Gastroesophageal sphincter (tissue), 4 donors: ENCODE data around the gene CGGBP1. TPM values are rescaled to one million over a fixed set of nuclear protein-coding genes. Genes with fewer than 3 reads are reported as not detected.

ENCODE experiments used
- ATAC-seq: fragments of 150-250 bp; one replicate; pipeline ENCODE4 v1.9.1; 2016; ENCODE audit warnings: mild to moderate bottlenecking, moderate library complexity
- H3K27ac ChIP-seq, 4 donors: fragments of 200-600 bp; sonication (generic) in 3 of 4; 1 replicate in 3 of 4; 2 replicates in 1 of 4; pipeline ENCODE4 v1.5.1; 2016 to 2019
- H3K27me3 ChIP-seq: fragments of 200-600 bp; sonication (generic); one replicate; pipeline ENCODE4 v1.5.1; 2019
- H3K36me3 ChIP-seq, 2 donors: fragments of 200-600 bp; sonication (generic); one replicate each; pipeline ENCODE4 v1.5.1; 2019; ENCODE audit warnings: control low read depth in 1 of 2
- H3K4me1 ChIP-seq, 3 donors: fragments of 200-600 bp; sonication (generic); 1 replicate in 2 of 3; 2 replicates in 1 of 3; pipeline ENCODE4 v1.5.1; 2016 to 2019; ENCODE audit warnings: control low read depth in 2 of 3
- H3K4me3 ChIP-seq, 2 donors: fragments of 200-600 bp; sonication (generic); one replicate each; pipeline ENCODE4 v1.5.1; 2019; ENCODE audit warnings: mild to moderate bottlenecking in 1 of 2, moderate library complexity in 1 of 2
- H3K9me3 ChIP-seq, 3 donors: fragments of 200-600 bp; sonication (generic); one replicate each; pipeline ENCODE4 v1.5.1; 2017 to 2019; ENCODE audit warnings: control low read depth in 2 of 3
- CTCF ChIP-seq, 4 experiments: fragments of 200-600 bp in 2 of 4; fragments of 450-650 bp in 2 of 4; sonication (generic) in 1 of 4; IDR thresholded peaks; one replicate each; pipeline ENCODE4 v1.5.1; 2017 to 2019; ENCODE audit warnings: antibody characterized with exemption in 4 of 4, mild to moderate bottlenecking in 2 of 4, moderate library complexity in 2 of 4
- EP300 ChIP-seq: sonication (generic); formaldehyde crosslinking; IDR thresholded peaks from one replicate; pipeline ENCODE4 v1.6.1; 2017; ENCODE audit warnings: antibody characterized with exemption, mild to moderate bottlenecking
- POLR2A ChIP-seq, 2 donors: fragments of 450-650 bp; IDR thresholded peaks; one replicate each; pipeline ENCODE4 v1.6.1; 2017; ENCODE audit warnings: antibody characterized with exemption in 2 of 2, mild to moderate bottlenecking in 2 of 2, moderate library complexity in 1 of 2
- POLR2AphosphoS5 ChIP-seq: sonication (generic); formaldehyde crosslinking; IDR thresholded peaks from one replicate; pipeline ENCODE4 v1.6.1; 2017; ENCODE audit warnings: antibody characterized with exemption
- WGBS, 2 donors: methylation state at CpG; one replicate each; pipeline ENCODE4 v1.1.5; 2018; ENCODE audit warnings: low coverage in 1 of 2; 5-methylcytosine and 5-hydroxymethylcytosine counted together
- total RNA-seq, 4 donors: library from RNA; depleted of rRNA; stranded (reverse); fragments of >200 nt; gene quantifications; one replicate each; pipeline ENCODE4 v1.1.0, GENCODE V29; 2016

CGGBP1 gene
- total RNA-seq, 4 donors from 2014 or later, result 53.8 to 95.3 (median 67.8) TPM

DNA sequence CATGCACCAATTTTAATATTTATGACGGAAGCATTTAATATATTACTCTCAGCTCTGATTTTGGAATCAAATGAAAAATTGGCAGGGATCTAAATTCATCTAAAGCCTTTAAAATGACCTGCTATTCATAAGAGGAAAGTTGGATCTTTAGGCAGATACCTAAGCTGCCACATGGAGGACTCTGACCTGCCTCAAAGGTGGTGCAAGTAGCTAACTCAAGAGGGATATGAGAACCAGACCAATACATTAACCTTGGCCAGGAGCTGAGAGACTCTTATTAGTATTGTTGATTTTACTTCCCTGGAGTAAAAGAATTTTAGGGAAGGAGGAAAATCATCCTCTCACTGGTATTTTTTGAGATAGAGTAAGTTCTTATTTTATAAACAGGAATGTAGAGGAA lies 17.9 kb upstream of the CGGBP1 start:
- TF ChIP-seq EP300 (no peak), CTCF (IDR thresholded peaks at IDR 0.05) (no peak), POLR2AphosphoS5 (no peak), POLR2A (IDR thresholded peaks at IDR 0.05) (no peak)
- Histone ChIP-seq H3K36me3 (no peaks in the 10 kb centered on the region), H3K27me3 (no peaks in the 10 kb centered on the region), H3K27ac (no peak overlapping the region), H3K4me3 (no peak overlapping the region), H3K9me3 (no peaks in the 10 kb centered on the region), H3K4me1 (peaks cover 0 to 32% (median 3%) of the 10 kb centered on the region in 3 donors)
- no peak for ATAC-seq
- WGBS, 2 donors, result 100% methylated on average over 1 of the region's 1 CpG

- ATAC-seq, result no peak
- 50 to 89% methylated on average over 2 of the region's 2 CpGs for WGBS, 2 donors
- H3K4me3 ChIP-seq, result no peak overlapping the region
- peaks cover 0 to 32% (median 3%) of the 10 kb centered on the region in 3 donors for H3K4me1 ChIP-seq
- H3K27ac ChIP-seq, result no peak overlapping the region
- H3K36me3 ChIP-seq, result no peaks in the 10 kb centered on the region
- TF ChIP-seq EP300 (no peak), CTCF (IDR thresholded peaks at IDR 0.05) (no peak), POLR2A (IDR thresholded peaks at IDR 0.05) (no peak), POLR2AphosphoS5 (no peak)
- no peaks in the 10 kb centered on the region for H3K9me3 ChIP-seq
- no peaks in the 10 kb centered on the region for H3K27me3 ChIP-seq
Measured at GRCh38 chr3:88075497-88075896, 16.7 kb upstream of the CGGBP1 start.

GRCh38 chr3:88075072-88075471 lies 16.3 kb upstream of the CGGBP1 start:
- Histone ChIP-seq H3K36me3 (no peaks in the 10 kb centered on the region), H3K27ac (no peak overlapping the region), H3K9me3 (no peaks in the 10 kb centered on the region), H3K4me1 (peaks cover 0 to 32% (median 3%) of the 10 kb centered on the region in 3 donors), H3K27me3 (no peaks in the 10 kb centered on the region), H3K4me3 (no peak overlapping the region)
- ATAC-seq, result no peak
- TF ChIP-seq EP300 (no peak), POLR2AphosphoS5 (no peak), POLR2A (IDR thresholded peaks at IDR 0.05) (no peak), CTCF (IDR thresholded peaks at IDR 0.05) (no peak)
- 64 to 73% methylated on average over 2 of the region's 2 CpGs for WGBS, 2 donors

DNA sequence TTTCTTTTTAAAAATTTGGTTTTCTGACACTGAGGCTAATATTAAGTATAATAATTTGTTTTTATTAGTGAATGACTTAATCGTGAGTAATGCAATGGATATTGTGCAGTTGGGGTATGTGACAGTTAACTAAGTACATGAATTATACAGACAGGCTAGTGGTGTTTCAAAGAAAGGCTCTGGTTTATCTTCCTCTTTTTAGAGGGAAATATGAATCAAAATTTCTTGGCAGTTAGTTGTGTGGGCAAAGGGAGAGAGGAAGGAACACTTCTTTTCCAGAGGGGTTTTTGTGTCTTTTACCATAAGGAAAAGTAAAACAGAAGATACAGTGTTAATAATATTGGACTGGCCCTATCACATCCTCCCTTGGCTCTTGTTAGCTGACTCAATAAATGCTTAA lies 2.9 kb upstream of the CGGBP1 start:
- no peak overlapping the region for H3K4me3 ChIP-seq
- H3K27ac ChIP-seq, result no peak overlapping the region
- TF ChIP-seq EP300 (no peak), POLR2A (IDR thresholded peaks at IDR 0.05) (no peak)
- peaks cover 0 to 1% of the 10 kb centered on the region in 2 donors for H3K36me3 ChIP-seq
- no peaks in the 10 kb centered on the region for H3K27me3 ChIP-seq
- no peaks in the 10 kb centered on the region for H3K9me3 ChIP-seq
- ATAC-seq, result no peak
- H3K4me1 ChIP-seq, result peaks cover 6 to 55% (median 19%) of the 10 kb centered on the region in 3 donors
- WGBS, 2 donors, result 9 to 27% methylated on average over 1 of the region's 1 CpG

DNA sequence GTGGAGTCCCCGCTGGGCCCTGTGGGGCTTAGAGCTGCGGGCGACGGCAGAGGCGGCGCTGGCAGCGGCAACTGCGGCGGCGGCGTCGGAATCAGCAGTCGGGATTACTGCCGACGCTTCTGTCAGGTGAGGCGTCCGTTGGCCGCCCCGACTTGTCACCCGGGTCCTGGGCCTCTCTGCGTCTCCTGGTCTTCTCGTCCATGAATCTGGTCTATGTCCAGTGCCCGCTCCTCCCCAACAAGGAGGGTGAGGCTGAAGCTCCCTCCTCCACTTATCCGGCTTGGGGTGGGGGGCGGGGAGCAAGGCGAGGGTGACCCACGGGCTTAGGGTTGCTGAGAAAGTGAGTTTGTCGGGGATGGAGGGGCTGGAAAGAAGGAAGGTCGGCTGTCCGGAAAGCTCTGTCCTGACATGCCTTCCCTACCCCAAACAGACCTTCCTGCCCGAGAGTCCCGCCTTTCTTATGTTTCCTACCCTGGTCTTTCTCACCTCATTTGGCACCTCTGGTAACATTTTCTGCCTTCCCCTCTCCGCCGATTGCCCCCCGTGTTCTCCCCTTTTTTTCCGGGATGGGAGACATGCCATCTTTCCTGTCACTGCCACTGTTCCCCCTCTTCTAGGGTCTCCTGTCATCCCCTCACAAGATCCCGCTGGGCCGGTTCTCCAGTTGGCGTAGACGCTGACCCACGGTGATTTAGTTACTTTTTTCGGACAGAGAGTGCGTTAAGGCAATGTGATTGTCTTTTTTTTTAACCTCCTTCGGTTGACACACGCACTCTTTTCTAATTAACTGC lies 770 bp upstream of the CGGBP1 start:
- Histone ChIP-seq H3K4me1 (peaks cover 7 to 67% (median 19%) of the 10 kb centered on the region in 3 donors), H3K27ac (peak overlapping the region; percentile 82 to 96 (median 94)), H3K4me3 (peak overlapping the region; percentile 76 to 85), H3K9me3 (no peaks in the 10 kb centered on the region), H3K36me3 (peaks cover 5 to 22% of the 10 kb centered on the region in 2 donors), H3K27me3 (no peaks in the 10 kb centered on the region)
- peak; percentile 2 for ATAC-seq
- 1 to 2% methylated on average over 18 to 23 of the region's 45 CpGs for WGBS, 2 donors
- no peak for TF ChIP-seq POLR2AphosphoS5

GRCh38 chr3:88058306-88058580 lies 562 bp downstream of the CGGBP1 start:
- ATAC-seq, result no peak
- WGBS, 2 donors, result 0% methylated on average over 7 of the region's 24 CpGs; no CpG with 5 or more reads in 1 of the 2 donors
- H3K4me1 ChIP-seq, result peaks cover 7 to 64% (median 17%) of the 10 kb centered on the region in 3 donors
- H3K4me3 ChIP-seq, result peak overlapping the region; percentile 85 to 97
- no peaks in the 10 kb centered on the region for H3K27me3 ChIP-seq
- peaks cover 5 to 29% of the 10 kb centered on the region in 2 donors for H3K36me3 ChIP-seq
- TF ChIP-seq CTCF (IDR thresholded peaks at IDR 0.05), result no peak
- no peaks in the 10 kb centered on the region for H3K9me3 ChIP-seq
- peak overlapping the region; percentile 96 to 97 (median 96) for H3K27ac ChIP-seq
